ENCODE measurements around the gene CD300LB.

GRCh38 chr17:74549343-74549742 is 18.1 kb upstream of the CD300LB start:
- TF ChIP-seq POLR2A (IDR thresholded peaks at IDR 0.05) (no peak), CTCF (IDR thresholded peaks at IDR 0.05 in 4 of 5, conservative IDR thresholded peaks at IDR 0.05 in 1 of 5) (no peak)
